HG03460 (cell line): ENCODE data around the gene CTIF.

Experiments
- ATAC-seq: cut with Tn5 transposase; IDR thresholded peaks from one replicate; pipeline ENCODE4 v1.9.1; 2021; ENCODE audit not compliant: unreplicated experiment

The CTIF gene

DNA sequence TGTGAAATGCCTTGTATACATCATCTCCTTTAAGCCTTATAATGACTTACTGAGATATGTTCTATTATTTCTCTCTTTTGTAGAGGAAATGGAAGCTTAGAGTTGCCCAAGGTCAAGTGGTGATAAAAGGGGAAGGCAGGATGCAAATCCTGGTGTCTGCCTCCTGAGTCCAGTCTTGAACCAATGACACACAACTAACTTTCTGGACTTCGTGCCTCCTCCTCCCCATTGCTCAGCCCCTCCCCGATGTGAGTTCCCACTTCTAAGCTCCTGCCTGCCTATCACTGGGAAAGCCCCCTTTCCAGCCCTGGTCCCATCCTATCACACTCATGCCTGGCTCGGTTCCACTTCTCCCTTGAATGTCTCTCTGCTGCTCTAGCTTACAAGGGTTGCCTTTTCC lies 6.9 kb upstream of the CTIF start:
- no peak for ATAC-seq

DNA sequence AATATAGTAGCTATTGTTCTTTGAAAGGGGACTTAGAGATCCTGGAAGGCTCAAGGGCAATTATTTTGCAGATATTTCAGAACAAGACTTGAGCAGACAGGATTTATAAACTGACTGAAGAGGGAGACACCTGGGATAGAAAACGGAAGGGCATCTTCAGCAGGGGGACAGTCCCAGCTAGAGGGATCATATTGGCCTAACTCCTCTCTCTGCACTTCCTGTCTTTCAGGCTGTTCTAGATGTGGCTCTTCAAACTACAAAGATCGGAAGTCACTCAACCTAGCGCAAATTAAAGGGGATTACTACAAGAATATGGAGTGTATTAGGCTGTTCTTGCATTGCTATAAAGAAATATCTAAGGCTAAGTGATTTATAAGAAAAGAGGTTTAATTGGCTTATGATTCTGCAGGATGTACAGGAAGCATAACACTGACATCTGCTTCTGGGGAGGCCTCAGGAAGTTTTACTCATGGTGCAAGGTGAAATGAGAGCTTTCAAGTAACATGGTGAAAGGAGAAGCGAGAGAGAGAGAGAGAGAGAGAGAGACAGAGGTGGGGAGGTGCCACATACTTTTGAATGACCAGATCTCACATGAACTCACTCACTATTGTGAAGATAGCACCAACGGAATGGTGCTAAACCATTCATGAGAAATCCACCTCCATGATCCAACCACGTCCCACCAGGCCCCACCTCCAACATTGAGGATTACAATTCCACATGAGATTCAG lies 5.3 kb upstream of the CTIF start:
- ATAC-seq = no peak

DNA sequence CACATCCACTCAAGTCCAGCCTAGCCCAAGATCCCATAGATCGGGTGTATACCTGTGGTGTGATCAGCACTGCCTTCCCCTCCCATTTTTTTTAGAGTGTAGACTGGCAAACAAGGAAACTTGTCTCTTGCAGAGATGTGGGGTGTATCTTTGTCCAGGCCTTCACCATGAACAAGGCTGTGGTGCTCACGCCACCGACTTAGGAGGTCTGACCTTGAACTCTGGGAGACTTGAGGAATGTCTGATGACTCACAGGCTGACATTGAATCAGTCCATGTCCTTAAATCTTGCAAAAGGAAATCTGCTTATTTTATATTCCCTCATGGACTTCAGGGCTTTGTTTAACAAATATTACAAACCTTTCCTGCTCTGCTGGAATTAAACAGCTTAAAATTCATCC lies 4.5 kb upstream of the CTIF start:
- ATAC-seq = no peak

DNA sequence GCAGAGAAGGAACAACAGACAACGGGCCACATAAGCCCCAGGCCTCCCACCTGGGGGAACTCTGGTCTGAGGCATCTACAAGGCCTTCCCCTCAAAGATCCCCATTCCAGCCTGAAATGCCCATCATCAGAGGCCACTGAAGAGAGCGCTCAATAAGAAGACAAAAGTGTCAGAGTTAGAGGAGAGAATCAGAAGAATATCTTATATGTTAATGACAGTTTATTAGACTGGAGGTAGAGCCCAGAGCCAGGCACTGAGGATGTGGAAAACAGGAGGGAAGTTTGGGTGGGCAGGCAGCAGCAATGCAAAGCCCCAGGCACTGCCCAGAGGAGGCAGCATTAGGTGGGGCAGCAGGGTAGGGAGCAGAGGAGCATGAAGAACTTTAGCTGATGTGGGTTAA lies 2.9 kb upstream of the CTIF start:
- ATAC-seq = no peak

DNA sequence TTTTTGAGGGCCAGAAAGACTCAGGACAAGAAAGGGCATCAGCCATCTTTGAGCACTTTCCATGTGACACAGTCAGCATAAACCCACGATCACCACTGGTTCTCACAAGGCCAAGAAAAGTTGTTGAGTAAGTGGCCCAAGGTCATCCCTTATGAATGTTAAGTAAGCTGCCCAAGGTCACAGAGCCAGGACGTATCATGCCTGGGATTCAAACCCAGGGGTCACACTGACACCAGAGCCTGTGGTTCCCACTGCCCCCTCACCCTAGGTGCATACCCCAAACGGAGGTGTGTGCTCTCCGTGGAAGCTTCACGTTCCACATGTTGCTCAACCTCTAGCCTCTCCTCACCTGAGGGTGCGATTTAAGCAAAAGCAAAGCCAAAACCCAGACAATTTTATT lies 2.3 kb upstream of the CTIF start:
- no peak for ATAC-seq

DNA sequence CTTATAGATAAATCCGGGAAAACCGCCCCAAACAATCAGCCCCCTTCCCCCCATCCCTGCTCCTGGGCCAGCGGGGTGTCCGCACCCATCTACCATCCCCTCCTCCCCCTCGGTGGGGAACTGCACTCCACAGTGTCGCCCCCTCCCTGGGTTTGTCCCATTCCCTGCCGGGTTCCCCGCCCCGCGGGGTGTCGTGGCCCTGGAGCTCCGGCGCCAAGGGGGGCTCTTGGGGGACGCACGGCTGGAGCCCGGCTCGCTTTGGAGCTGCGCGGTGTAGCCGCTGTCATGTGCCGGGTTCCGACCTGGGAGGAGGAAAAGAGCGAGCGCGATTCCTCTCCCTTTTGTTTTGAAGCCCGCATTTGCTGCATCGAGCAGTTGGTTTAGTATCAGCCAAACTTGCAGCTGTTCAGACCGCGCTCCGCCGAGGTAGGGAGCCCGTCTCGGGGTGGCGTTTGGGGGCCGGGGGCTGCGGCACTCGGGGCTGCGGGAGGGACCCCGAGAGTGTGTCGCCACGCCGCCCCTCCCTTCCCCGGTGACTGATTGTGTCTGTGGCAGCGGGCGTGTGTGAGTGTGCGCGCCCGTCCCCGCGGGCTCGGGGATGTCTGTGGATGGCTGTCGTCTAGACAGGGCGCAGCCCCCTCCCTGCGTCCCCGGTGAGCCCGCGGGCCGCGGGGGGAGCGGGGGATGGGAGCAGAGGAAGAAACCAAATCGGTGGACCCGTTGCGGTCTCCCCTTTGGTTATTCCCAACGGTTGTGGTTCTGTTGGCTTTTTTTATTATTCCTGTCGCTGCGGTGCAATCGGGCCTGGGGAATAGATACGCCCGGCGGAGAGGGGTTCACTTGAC lies 797 bp downstream of the CTIF start:
- ATAC-seq = no peak

DNA sequence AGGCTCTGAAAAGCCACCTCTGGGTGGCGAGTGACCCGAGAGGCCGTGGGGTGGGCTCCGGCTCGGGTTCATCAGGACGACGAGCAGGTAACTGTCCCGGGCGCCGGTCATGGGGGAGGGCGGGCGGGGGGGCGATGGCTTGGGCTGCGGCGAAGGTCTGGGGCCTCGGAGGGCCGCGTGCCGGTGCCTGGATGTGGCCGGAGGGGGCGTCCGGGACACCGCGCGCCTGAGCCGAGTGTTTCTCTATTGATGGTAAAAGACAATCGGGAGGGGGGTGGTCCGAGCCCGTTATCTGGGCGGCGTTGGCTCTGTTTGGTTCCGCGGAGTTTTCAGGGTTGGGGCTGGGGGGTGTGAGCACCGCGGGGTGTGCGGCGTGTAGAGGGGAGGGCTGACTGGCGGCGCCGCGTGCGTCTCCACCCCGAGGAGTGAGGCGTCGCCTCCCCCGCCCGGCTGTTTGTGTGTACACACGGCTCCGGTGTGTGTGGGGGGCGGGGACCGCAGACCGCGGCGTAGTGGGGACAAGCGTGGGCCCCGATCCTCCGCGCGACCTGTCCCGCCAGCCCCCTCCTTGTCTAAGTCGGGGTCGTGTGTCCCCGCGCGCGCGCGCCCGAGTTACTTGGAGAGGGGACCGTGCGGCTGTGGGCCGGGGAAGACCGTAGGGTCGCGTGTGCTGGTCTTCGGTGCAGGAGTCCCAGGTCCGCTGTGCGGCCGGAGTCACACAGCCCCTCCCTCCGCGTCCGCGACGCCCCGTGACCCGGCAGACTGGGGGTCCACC lies 1.6 kb downstream of the CTIF start:
- ATAC-seq = peak; percentile 33

DNA sequence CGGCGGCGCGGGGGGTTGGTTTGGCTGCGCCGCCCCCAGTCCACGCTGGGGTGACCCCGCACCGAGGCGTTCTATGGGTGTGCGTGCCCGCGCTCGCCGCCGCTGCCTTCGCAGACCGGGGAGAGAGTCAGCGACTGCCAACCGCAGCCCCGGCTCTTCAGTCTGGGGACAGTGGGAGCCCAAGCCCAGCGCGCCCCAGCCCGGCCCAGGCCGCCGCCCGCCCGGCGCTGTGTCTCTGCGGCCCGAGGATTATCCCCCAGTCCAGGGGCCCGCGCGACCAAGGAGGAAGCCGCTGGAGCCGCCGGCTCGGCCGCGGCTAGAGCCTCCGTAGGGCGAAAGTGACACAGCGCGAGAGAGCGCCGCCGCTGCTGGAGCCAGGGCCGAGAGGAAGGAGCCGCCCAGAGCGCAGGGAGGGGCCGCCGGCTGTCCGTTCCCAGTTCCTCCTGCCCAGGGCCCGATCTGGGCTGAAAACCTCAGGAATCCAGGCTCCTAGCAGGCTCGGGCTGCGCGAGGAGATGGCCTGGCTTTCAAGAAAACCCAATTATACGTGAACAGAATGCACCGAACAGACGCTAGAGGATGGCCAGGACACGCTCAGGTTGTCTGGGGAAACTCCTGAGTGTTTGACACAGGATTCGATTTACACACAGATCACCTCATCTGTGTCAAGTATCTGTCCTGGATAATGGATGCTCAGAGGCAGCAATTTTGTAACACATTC lies 2.4 kb downstream of the CTIF start:
- ATAC-seq = peak; percentile 40

DNA sequence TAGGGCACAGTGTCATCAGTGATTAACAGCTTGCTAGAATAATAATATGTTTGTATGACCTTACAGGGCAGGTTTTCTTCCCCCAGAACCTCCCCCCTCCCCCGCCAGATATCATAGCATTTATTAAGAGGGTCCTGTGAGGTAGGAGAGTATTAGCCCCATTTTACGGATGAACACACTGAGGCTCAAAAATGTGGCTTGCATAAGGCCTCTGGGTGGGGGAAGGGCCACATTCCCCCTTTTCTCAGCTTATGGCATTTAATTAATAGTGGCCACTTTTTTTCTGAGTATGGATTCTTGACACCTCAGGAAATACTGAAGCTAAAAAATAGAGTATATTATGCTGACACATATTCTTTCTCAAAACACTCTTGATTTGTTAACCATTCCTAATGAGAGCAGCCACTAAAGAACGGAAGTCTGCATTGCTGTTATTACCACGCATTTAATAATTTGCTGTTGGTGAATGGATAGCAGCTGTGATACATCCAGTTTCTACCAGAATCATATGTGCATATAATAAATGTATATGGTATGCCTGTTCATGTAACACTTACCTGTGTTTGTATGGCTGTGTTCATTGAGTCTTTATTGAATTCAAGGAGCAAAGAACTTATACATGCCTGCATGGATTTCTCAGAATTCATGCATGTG lies 3.0 kb downstream of the CTIF start:
- ATAC-seq = no peak

DNA sequence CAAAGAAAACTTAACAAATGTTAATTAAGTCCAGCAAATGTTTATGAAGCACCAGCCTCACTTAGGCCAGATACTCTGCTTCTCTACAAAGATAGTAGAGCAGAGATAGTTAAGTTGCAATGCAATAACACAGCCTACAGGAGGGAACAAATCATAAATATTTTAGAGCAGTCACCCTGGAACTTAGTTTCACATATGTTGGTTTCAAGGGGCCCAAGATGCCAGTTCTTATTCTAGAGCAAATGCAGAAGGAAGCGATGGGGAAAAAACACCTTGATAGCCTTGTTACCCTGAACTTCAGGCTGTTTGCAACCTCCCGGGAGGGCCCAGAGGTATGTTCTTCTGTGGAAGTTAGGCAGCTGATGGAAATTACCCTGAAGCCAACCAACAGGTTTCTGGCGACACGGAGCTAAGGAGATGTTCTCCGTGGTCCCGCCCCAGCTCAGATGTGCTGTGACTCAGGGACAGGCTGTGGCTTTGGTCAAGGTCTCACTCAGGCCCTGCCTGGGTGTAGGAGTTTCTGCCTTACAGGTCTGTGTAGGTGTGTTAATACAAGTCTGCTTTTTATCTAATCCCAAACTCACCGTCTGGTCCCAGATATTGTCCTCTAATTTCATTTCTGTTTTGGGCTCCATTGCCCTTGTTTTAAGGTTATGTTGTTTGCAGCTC lies 3.8 kb downstream of the CTIF start:
- no peak for ATAC-seq

DNA sequence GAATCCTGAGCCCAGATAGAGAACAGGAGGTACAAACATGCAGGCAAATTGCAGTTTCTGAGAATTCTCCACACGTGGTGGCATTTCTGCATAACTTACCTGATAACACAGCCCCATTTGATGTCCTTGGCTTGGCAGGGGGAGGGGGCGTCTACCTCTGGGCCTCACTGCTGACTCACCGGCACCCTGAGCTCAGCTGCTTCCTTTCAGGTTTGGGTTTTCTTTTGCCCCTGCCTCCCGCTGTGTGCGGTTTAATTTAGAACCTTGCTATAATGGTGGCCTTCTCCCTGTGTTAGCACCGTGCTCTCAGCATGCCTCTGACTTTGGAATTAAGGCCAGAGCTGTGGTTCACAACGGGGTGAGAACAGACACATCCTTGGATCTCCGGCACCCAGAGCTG lies 4.4 kb downstream of the CTIF start:
- no peak for ATAC-seq

DNA sequence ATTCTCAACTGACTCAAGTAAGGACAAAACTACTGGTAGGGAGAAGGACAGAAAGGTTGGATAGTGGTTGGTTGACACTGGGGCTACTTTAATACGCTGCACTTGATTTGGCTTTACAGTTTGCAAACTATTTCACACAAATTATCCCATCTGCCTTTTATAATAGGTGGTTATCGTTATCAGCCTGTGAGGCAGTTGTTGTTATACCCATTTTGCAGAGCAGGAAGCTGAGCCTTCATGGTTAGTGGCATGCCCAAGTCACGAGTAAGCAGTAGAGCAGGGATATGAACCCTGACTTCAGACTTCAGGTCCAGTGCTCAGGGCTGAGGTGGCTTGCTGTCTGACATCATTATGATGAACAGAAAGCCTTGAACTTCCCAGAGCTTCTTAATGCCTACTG lies 5.3 kb downstream of the CTIF start:
- ATAC-seq = no peak

DNA sequence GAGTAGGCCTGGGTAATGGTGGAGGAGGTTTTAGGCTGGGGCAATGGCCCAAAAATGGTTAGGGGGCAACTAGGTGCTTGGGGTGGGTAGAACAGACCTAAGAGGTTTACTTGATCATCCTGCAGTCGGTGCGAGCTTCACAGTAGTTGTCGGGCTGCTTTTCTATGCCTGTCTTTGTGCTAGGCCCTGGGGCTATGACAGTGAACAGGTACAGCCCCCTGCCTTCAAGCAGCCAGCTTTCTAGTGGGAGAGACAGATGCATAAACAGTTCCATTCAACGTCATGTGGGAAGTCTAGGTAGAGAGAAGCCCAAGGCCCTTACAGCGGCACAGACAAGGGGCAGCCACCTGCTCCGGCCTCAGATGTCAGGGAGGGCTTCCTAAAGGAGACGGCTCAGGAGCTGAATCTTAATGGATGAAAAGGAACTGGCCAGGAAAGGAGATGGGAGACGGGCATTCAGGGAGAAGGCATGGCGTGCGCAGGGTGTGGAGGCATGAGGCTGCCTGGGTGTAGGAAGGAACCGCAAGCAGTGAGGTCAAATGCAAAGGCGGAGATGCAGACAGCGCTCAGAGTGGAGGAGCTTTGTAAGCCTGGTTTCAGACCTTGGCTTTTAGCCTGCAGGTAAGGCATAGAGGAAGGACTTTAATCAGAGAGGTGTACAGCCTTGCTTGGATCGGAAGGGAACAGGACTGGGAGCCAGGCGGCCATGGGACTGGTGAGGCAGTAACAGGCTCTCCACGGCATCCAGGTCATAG lies 6.0 kb downstream of the CTIF start:
- no peak for ATAC-seq

DNA sequence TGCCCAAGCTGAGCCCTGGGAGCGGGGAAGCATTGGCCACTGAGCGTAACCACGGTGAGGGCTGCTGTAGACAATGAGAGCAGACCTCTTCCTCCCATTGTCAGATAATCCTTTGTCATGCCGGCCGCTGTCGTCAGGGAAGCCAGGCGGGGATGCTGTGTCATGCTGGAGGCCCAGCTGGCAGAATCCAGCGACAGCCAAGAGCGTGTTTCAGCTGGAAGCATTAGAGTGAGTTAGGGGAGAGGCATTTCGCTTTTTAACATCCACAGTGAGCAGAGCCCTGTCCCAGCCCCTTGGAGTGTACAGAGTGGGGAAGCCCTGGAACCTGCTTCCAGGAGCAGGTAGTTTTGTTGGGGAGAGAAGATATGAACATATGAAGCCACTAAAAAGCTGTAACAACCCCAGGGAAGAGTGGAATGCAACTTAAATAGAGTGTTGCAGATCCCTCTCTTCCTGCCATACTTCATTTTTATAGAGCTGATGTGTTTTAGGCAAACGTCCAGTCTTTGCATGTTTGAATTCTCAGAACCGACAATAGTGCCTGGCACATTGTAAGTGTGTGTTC lies 7.0 kb downstream of the CTIF start:
- no peak for ATAC-seq

DNA sequence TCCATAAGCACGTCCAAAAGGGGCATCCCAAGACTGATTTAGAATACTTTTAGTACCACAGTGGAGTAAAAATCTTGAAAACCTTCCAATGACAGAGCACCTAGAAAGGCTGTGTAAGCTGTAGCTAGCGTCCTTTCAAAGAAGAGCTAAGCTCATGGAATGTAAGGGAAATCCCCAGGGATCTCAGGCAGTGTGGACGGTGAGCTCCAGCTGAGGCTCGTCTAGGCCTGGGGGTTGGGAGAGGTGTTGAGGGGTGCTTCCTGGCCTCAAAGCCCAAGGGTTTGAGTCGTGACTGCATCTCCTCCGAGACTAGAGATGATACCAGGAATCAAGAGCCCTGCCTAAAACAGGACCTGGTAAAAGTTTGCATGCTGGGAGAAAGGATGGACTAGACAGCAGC lies 7.6 kb downstream of the CTIF start:
- no peak for ATAC-seq

DNA sequence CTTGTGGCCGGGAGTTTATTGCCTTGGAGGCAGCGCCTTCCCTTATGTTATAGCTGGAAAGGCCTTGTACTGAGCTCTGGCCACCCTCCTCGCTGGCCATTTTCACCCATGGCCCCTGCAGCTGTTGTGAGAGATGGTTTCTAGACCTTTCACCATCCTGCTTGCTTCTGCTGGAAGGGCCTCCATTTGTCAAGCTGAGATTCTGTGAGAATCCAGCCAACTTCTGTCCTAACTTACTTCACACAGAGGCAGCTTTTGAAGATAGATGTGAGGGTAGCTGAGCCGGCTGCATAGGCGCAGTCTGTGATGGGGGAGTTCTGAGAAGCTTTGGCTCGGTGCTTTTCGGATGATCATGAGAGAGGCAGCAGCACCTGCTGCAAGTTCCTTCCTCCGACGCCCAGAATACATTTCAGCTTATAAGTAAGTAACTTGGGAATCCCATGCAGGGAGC lies 8.7 kb downstream of the CTIF start:
- no peak for ATAC-seq

DNA sequence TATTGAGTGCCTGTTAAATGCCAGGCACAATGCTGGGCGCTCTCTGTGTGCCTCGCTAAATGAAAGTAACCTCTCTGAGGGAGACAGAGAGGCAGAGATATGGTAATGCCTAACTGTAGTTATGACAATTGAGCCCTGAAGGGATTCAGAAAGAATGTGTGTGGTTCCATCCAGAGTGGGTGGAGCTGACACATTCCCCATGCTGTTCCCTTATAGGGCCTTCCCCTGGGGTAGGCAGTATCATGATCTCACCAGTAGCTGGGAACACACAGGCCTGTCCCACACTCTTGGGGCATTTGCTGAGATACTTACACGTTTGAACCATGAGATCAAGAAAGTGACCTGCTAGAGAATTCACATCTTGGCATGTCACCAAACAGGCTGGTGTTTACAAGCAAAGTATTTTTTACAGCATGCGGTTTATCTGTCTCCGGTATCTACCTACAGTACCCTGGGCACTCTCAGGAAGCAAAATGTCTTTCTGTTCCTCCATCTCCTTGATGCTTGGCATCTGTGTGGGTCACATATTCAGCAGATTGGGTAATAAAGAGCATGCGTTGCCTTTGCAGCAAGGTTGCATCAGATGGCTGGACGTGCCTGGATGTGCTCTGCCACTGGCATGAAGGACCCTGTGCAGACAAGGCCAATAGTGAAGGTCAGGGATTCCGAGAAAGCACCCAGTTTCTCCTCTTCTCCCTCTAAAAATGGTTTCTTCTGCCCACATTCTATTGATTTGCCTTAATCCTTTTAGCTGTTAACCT lies 9.4 kb downstream of the CTIF start:
- ATAC-seq = no peak

DNA sequence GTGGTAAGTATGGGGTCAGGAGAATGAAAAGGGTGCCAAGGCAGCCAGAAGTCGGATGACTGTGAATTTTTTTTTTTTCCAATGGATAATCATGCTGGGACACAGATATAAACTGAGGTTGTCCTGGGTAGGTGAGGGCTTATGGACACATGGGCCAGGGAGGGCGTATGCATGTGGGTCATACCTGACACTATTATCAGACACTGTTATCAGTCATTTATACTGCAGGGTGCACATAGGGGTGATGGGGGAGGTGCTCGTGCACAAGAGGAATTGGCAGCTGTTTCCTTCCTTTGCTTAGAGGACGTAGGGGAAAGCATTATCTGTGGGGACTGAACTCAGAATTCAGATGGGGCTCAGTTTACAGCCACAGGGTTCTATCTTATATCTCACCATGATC lies 10.1 kb downstream of the CTIF start:
- no peak for ATAC-seq
